H9 (cell line): ENCODE measurements around the gene GCNT2. TPM values are rescaled to one million over a fixed set of nuclear protein-coding genes. Genes with fewer than 3 reads are reported as not detected.

Experiments used
- DNase-seq: peaks from one replicate; pipeline ENCODE4 v3.0.0-alpha.2; 2017
- H2AFZ ChIP-seq: one replicate; pipeline ENCODE4 v1.6.1; 2013; ENCODE audit warnings: mild to moderate bottlenecking, low read length, control low read depth, moderate library complexity
- H2AK5ac ChIP-seq: 2 replicates; pipeline ENCODE4 v1.6.1; 2013; ENCODE audit warnings: low read length, control low read depth, mixed read lengths; ENCODE audit not compliant: insufficient read length
- H2BK120ac ChIP-seq: one replicate; pipeline ENCODE4 v1.6.1; 2013; ENCODE audit warnings: low read depth, mild to moderate bottlenecking, low read length, control low read depth, inconsistent platforms; ENCODE audit not compliant: poor library complexity, severe bottlenecking
- H2BK12ac ChIP-seq: 2 replicates; pipeline ENCODE4 v1.6.1; 2013; ENCODE audit warnings: low read length, control low read depth, mixed read lengths, low read depth; ENCODE audit not compliant: insufficient read length
- H2BK15ac ChIP-seq: 2 replicates; pipeline ENCODE4 v1.6.1; 2013; ENCODE audit warnings: low read depth, low read length, control low read depth
- H2BK20ac ChIP-seq: one replicate; pipeline ENCODE4 v1.6.1; 2013; ENCODE audit warnings: low read depth, mild to moderate bottlenecking, low read length, control low read depth, inconsistent platforms; ENCODE audit not compliant: poor library complexity, severe bottlenecking
- H2BK5ac ChIP-seq: 2 replicates; pipeline ENCODE4 v1.6.1; 2013; ENCODE audit warnings: low read length, control low read depth, mixed read lengths; ENCODE audit not compliant: insufficient read length
- H3K14ac ChIP-seq: 2 replicates; pipeline ENCODE4 v1.6.1; 2013; ENCODE audit warnings: low read length, control low read depth; ENCODE audit not compliant: insufficient read depth
- H3K18ac ChIP-seq: 2 replicates; pipeline ENCODE4 v1.6.1; 2013; ENCODE audit warnings: low read depth, mild to moderate bottlenecking, mixed read lengths, low read length, control low read depth; ENCODE audit not compliant: insufficient read length
- H3K23ac ChIP-seq: 2 replicates; pipeline ENCODE4 v1.6.1; 2013; ENCODE audit warnings: low read length, control low read depth, mixed read lengths, low read depth; ENCODE audit not compliant: insufficient read length
- H3K23me2 ChIP-seq: 2 replicates; pipeline ENCODE4 v1.6.1; 2013; ENCODE audit warnings: low read depth, mild to moderate bottlenecking, mixed read lengths, low read length, control low read depth; ENCODE audit not compliant: insufficient read length, poor library complexity, severe bottlenecking
- H3K27ac ChIP-seq: 2 replicates; pipeline ENCODE4 v1.5.1; 2013; ENCODE audit warnings: low read length, control low read depth, mixed read lengths, low read depth; ENCODE audit not compliant: insufficient read length
- H3K27me3 ChIP-seq: 2 replicates; pipeline ENCODE4 v1.6.1; 2013; ENCODE audit warnings: low read length, control low read depth, inconsistent platforms; ENCODE audit not compliant: insufficient read depth
- H3K4ac ChIP-seq: 2 replicates; pipeline ENCODE4 v1.6.1; 2013; ENCODE audit warnings: low read depth, mild to moderate bottlenecking, control low read depth, inconsistent platforms, low read length, moderate library complexity
- H3K4me1 ChIP-seq: 2 replicates; pipeline ENCODE4 v1.6.1; 2013; ENCODE audit warnings: low read length, control low read depth, inconsistent platforms; ENCODE audit not compliant: insufficient read depth
- H3K4me2 ChIP-seq: 2 replicates; pipeline ENCODE4 v1.6.1; 2013; ENCODE audit warnings: low read length, control low read depth, mixed read lengths; ENCODE audit not compliant: insufficient read length, insufficient read depth
- H3K56ac ChIP-seq: 2 replicates; pipeline ENCODE4 v1.6.1; 2013; ENCODE audit warnings: low read depth, mild to moderate bottlenecking, mixed read lengths, low read length, control low read depth; ENCODE audit not compliant: insufficient read length
- H3K79me1 ChIP-seq: 2 replicates; pipeline ENCODE4 v1.6.1; 2013; ENCODE audit warnings: low read depth, mild to moderate bottlenecking, moderate library complexity, low read length, control low read depth, inconsistent platforms; ENCODE audit not compliant: insufficient read depth, poor library complexity, severe bottlenecking
- H3K79me2 ChIP-seq: 2 replicates; pipeline ENCODE4 v1.6.1; 2013; ENCODE audit warnings: low read length, control low read depth, inconsistent platforms; ENCODE audit not compliant: insufficient read depth
- H3K9ac ChIP-seq: 2 replicates; pipeline ENCODE4 v1.6.1; 2013; ENCODE audit warnings: low read length, control low read depth, mixed read lengths; ENCODE audit not compliant: insufficient read length; ENCODE audit errors: extremely low read depth
- H3K9me3 ChIP-seq: one replicate; pipeline ENCODE4 v1.6.1; 2013; ENCODE audit warnings: low read depth, low read length, inconsistent platforms; ENCODE audit not compliant: control insufficient read depth
- H3T11ph ChIP-seq: one replicate; pipeline ENCODE4 v1.6.1; 2013; ENCODE audit warnings: mild to moderate bottlenecking, low read length, control low read depth, inconsistent platforms
- H4K20me1 ChIP-seq: one replicate; pipeline ENCODE4 v1.6.1; 2013; ENCODE audit not compliant: control insufficient read depth, insufficient read length, insufficient read depth
- H4K5ac ChIP-seq: 2 replicates; pipeline ENCODE4 v1.6.1; 2013; ENCODE audit warnings: low read depth, mild to moderate bottlenecking, mixed read lengths, low read length, control low read depth; ENCODE audit not compliant: insufficient read length
- H4K8ac ChIP-seq: replicated peaks from 2 replicates; pipeline ENCODE4 v1.6.1; 2013; ENCODE audit warnings: low read length, control low read depth, mixed read lengths, low read depth; ENCODE audit not compliant: insufficient read length
- H4K91ac ChIP-seq: 2 replicates; pipeline ENCODE4 v1.6.1; 2013; ENCODE audit warnings: low read depth, mild to moderate bottlenecking, moderate library complexity, mixed read lengths, low read length, control low read depth; ENCODE audit not compliant: insufficient read length
- H3K27ac Mint-ChIP-seq, 3 experiments: 2 replicates in 2 of 3; 3 replicates in 1 of 3; pipeline ENCODE4 v1.8.0; 2020 to 2021; ENCODE audit warnings: mixed read lengths in 3 of 3, mild to moderate bottlenecking in 1 of 3, moderate library complexity in 1 of 3
- H3K27me3 Mint-ChIP-seq: 2 replicates; pipeline ENCODE4 v1.8.0; 2021; ENCODE audit warnings: low read depth, mild to moderate bottlenecking, moderate library complexity, mixed read lengths
- H3K36me3 Mint-ChIP-seq, 3 experiments: 2 replicates in 2 of 3; 3 replicates in 1 of 3; pipeline ENCODE4 v1.8.0; 2020 to 2021; ENCODE audit warnings: low read depth in 3 of 3, mixed read lengths in 3 of 3; ENCODE audit not compliant: insufficient read depth in 1 of 3
- H3K4me1 Mint-ChIP-seq, 2 experiments: 2 replicates each; pipeline ENCODE4 v1.8.0; 2020; ENCODE audit warnings: mixed read lengths in 2 of 2
- H3K4me3 Mint-ChIP-seq, 2 experiments: 2 replicates in 1 of 2; 3 replicates in 1 of 2; pipeline ENCODE4 v1.8.0; 2020 to 2021; ENCODE audit warnings: mild to moderate bottlenecking in 2 of 2, mixed read lengths in 2 of 2, moderate library complexity in 1 of 2
- H3K9me3 Mint-ChIP-seq, 2 experiments: 2 replicates in 1 of 2; 3 replicates in 1 of 2; pipeline ENCODE4 v1.8.0; 2020; ENCODE audit warnings: mild to moderate bottlenecking in 2 of 2, mixed read lengths in 2 of 2, moderate library complexity in 1 of 2
- CTCF ChIP-seq: fragments of 200-600 bp; sonication (generic); conservative IDR thresholded peaks from 3 replicates; pipeline ENCODE4 v1.8.0; 2021; ENCODE audit warnings: antibody characterized with exemption, mild to moderate bottlenecking
- WGBS: extraction: QIAGEN DNeasy Blood & Tissue Kit; methylation state at CpG from one replicate; pipeline ENCODE4 v1.1.7; 2013; ENCODE audit warnings: missing lambda C conversion rate, low lambda C conversion rate, mixed read lengths; ENCODE audit not compliant: insufficient read length; ENCODE audit errors: extremely low coverage; 5-methylcytosine and 5-hydroxymethylcytosine counted together
- total RNA-seq: library from RNA; stranded (reverse); gene quantifications from 2 replicates; pipeline ENCODE4 v1.2.1, GENCODE V29; 2021

The GCNT2 gene
- total RNA-seq, 1 experiment from 2014 or later: 41.7 TPM

- Histone ChIP-seq H2BK20ac (no peak overlapping the region), H4K5ac (no peak overlapping the region), H3K23me2 (no peaks in the 10 kb centered on the region), H3K27ac (no peak overlapping the region), H3K79me2 (no peaks in the 10 kb centered on the region; the same call in 1 of the 2 replicates), H3K14ac (no peak overlapping the region), H2BK12ac (no peak overlapping the region), H3K23ac (no peak overlapping the region), H2BK15ac (no peak overlapping the region), H2AK5ac (no peak overlapping the region), H3K4me2 (no peak overlapping the region), H4K20me1 (no peaks in the 10 kb centered on the region), H3K56ac (no peak overlapping the region), H3K9me3 (no peaks in the 10 kb centered on the region), H2BK5ac (no peak overlapping the region), H3K27me3 (no peaks in the 10 kb centered on the region; the same call in 1 of the 2 replicates), H3K4me1 (peaks cover 2% of the 10 kb centered on the region; the same call in 1 of the 2 replicates), H3T11ph (no peak overlapping the region), H3K18ac (no peak overlapping the region), H3K9ac (no peak overlapping the region), H4K8ac (no peak overlapping the region), H2BK120ac (no peak overlapping the region), H3K79me1 (no peaks in the 10 kb centered on the region), H4K91ac (no peak overlapping the region), H3K4ac (no peak overlapping the region), H2AFZ (no peak overlapping the region)
- no peak for TF ChIP-seq CTCF
- no CpG with 5 or more reads among the region's 2 CpGs for WGBS
- H3K4me1 Mint-ChIP-seq: peaks cover 18 to 19% of the 10 kb centered on the region in 2 experiments
- no peaks in the 10 kb centered on the region; the same call in 1 of the 2 replicates for H3K27me3 Mint-ChIP-seq
- no peak for DNase-seq
- no peaks in the 10 kb centered on the region for H3K36me3 Mint-ChIP-seq
- no peak overlapping the region for H3K4me3 Mint-ChIP-seq
- H3K27ac Mint-ChIP-seq: no peak overlapping the region
- no peaks in the 10 kb centered on the region; a peak in 1 of 5 replicates for H3K9me3 Mint-ChIP-seq
Measured at GRCh38 chr6:10542213-10542612, 21.1 kb downstream of the GCNT2 start.
